SJSA1 (cell line): ENCODE results near the gene METTL14. TPM values are rescaled to one million over a fixed set of nuclear protein-coding genes. Genes with fewer than 3 reads are reported as not detected.

Source experiments
- DNase-seq, 2 experiments: peaks; one replicate each; pipeline ENCODE4 v3.0.0-alpha.2; 2015 to 2020; ENCODE audit warnings: low spot score in 2 of 2, low read depth in 1 of 2
- H3K27ac ChIP-seq: fragments of 250-450 bp; sonication (Bioruptor Pico); 2 replicates; pipeline ENCODE4 v1.5.1; 2020; ENCODE audit warnings: mild to moderate bottlenecking, moderate library complexity
- H3K27me3 ChIP-seq: fragments of 250-450 bp; sonication (Bioruptor Pico); replicated peaks from 2 replicates; pipeline ENCODE4 v1.5.1; 2020; ENCODE audit warnings: mild to moderate bottlenecking, moderate library complexity
- H3K36me3 ChIP-seq: fragments of 250-450 bp; sonication (Bioruptor Pico); 2 replicates; pipeline ENCODE4 v1.5.1; 2020; ENCODE audit warnings: mild to moderate bottlenecking
- H3K4me1 ChIP-seq: fragments of 250-450 bp; sonication (Bioruptor Pico); replicated peaks from 2 replicates; pipeline ENCODE4 v1.6.1; 2021; ENCODE audit warnings: mild to moderate bottlenecking
- H3K4me3 ChIP-seq: fragments of 250-450 bp; sonication (Bioruptor Pico); 2 replicates; pipeline ENCODE4 v1.5.1; 2020; ENCODE audit warnings: mild to moderate bottlenecking
- H3K9me3 ChIP-seq: fragments of 250-450 bp; sonication (Bioruptor Pico); replicated peaks from 2 replicates; pipeline ENCODE4 v1.5.1; 2020; ENCODE audit warnings: mild to moderate bottlenecking
- total RNA-seq: library from RNA; depleted of rRNA; stranded (reverse); fragments of >200 nt; shearing (Covaris generic); gene quantifications from 2 replicates; pipeline ENCODE4 v1.2.3, GENCODE V29; 2014

METTL14 gene
- total RNA-seq, 1 experiment from 2014 or later: 37.0 TPM

DNA sequence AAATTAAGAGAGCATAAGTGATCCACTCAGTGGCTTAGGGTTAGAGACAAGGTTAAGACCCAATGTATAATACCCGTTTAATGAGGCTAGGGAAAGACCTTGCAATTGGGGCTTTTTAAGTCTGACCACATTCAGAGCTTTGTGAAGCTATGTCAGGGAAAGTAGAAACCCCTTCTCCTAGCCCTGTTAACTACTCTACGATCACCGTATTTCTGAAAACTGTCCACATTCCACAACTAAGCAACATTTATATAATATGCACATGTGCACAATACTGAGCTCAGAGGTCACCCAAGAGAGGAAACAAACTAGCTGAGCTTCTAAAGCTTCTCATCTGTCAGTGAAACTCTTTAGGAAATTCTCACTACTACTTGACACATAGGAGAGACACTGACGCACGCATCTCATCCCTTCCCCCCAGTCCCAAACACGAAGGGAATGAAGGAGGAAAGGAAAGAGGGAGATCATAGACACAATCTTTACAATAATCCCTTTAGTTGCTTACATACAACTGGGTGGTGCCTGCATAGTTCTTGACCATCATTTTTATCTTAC lies 56.2 kb downstream of the METTL14 start:
- Histone ChIP-seq H3K27me3 (no peaks in the 10 kb centered on the region), H3K27ac (no peak overlapping the region), H3K36me3 (peaks cover 70% of the 10 kb centered on the region), H3K9me3 (no peaks in the 10 kb centered on the region), H3K4me3 (no peak overlapping the region), H3K4me1 (peaks cover 30% of the 10 kb centered on the region)
- peak in 1 of 2 experiments; percentile 40 for DNase-seq

DNA sequence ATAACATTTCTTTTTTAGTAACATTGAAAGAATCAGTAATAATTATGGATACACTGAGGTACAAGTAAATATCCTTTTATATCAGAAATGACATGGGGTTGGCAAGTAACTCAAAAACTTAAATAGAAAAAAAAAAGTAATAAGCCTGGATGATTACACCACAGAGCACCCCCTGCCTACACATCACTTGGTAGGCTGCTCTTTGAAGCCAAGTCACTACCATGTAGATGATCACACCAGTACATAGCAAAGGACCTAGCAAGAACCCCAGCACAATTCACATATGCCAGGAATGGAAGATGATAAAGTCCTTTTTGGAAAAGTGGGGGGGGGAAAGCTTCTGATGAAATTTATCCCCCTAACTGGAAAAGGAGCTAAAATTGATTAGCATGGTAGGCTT lies 56.9 kb downstream of the METTL14 start:
- Histone ChIP-seq H3K9me3 (no peaks in the 10 kb centered on the region), H3K27me3 (no peaks in the 10 kb centered on the region), H3K27ac (no peak overlapping the region), H3K36me3 (peaks cover 69% of the 10 kb centered on the region), H3K4me1 (peaks cover 30% of the 10 kb centered on the region), H3K4me3 (no peak overlapping the region)
- DNase-seq: no peak

DNA sequence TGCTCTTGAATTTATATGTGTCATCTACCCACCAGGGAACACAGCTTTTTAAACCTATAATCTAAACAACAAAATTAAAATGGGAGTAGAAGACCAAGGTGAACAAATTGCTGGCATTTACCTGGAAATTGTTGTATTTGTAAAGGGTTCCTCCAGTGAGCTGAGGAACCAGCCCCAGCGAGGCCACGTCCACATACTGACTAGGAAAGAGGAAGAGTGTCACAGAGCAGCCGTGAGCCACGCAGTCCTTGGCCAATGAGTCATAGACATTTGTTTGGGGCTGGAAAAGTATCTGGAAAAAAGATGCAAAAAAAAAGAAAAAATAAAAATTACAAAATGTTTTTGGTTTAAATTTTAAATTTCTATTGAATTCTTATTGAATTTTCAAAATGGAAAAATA lies 58.7 kb downstream of the METTL14 start:
- Histone ChIP-seq H3K4me1 (peaks cover 20% of the 10 kb centered on the region), H3K4me3 (no peak overlapping the region), H3K27me3 (no peaks in the 10 kb centered on the region), H3K36me3 (peaks cover 67% of the 10 kb centered on the region), H3K9me3 (no peaks in the 10 kb centered on the region), H3K27ac (no peak overlapping the region)
- no peak for DNase-seq

- no peak overlapping the region for H3K4me3 ChIP-seq
- H3K4me1 ChIP-seq: peaks cover 8% of the 10 kb centered on the region
- no peak for DNase-seq
- no peak overlapping the region for H3K27ac ChIP-seq
- H3K9me3 ChIP-seq: no peaks in the 10 kb centered on the region
- peaks cover 67% of the 10 kb centered on the region for H3K36me3 ChIP-seq
- H3K27me3 ChIP-seq: no peaks in the 10 kb centered on the region
These were observed 60.2 kb downstream of the METTL14 start for GRCh38 chr4:118745357-118745756.

GRCh38 chr4:118746251-118746919 lies 61.2 kb downstream of the METTL14 start:
- H3K4me1 ChIP-seq: peaks cover 4% of the 10 kb centered on the region
- H3K27me3 ChIP-seq: no peaks in the 10 kb centered on the region
- no peak overlapping the region for H3K27ac ChIP-seq
- peaks cover 64% of the 10 kb centered on the region for H3K36me3 ChIP-seq
- DNase-seq: no peak
- no peak overlapping the region for H3K4me3 ChIP-seq
- H3K9me3 ChIP-seq: no peaks in the 10 kb centered on the region

GRCh38 chr4:118749347-118749988 lies 64.3 kb downstream of the METTL14 start:
- peaks cover 31% of the 10 kb centered on the region for H3K4me1 ChIP-seq
- peaks cover 72% of the 10 kb centered on the region for H3K36me3 ChIP-seq
- H3K4me3 ChIP-seq: no peak overlapping the region
- H3K27me3 ChIP-seq: no peaks in the 10 kb centered on the region
- no peak for DNase-seq
- H3K27ac ChIP-seq: no peak overlapping the region
- no peaks in the 10 kb centered on the region for H3K9me3 ChIP-seq

- no peaks in the 10 kb centered on the region for H3K27me3 ChIP-seq
- no peak overlapping the region for H3K4me3 ChIP-seq
- peaks cover 41% of the 10 kb centered on the region for H3K4me1 ChIP-seq
- no peaks in the 10 kb centered on the region for H3K9me3 ChIP-seq
- peaks cover 61% of the 10 kb centered on the region for H3K36me3 ChIP-seq
- H3K27ac ChIP-seq: 0 out of 2 replicates have a peak overlapping the region, but pooled peaks have one; percentile 40
- no peak for DNase-seq
These were observed 66.6 kb downstream of the METTL14 start for GRCh38 chr4:118751629-118752323.

DNA sequence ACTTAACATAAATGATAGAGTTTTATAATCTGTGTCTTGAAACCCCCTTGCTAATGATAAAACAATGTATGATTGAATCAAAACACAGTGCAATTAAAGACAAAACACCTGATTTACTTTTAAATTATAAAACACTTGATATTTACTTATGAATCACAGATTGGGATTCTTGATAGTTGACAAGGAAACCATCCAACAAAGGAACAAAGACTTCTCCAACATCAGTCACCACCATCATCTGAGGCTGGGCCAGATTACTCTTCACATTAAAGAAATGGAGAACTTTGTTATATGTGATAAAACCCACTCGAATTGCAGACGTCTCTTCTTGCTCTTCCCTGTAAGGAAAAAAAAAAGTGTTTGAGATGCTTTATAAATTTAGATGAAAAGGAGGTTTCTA lies 67.4 kb downstream of the METTL14 start:
- DNase-seq: no peak
- Histone ChIP-seq H3K27ac (peak overlapping the region; percentile 40), H3K4me3 (no peak overlapping the region), H3K27me3 (no peaks in the 10 kb centered on the region), H3K9me3 (no peaks in the 10 kb centered on the region), H3K4me1 (peaks cover 48% of the 10 kb centered on the region), H3K36me3 (peaks cover 64% of the 10 kb centered on the region)

GRCh38 chr4:118753096-118753495 lies 67.9 kb downstream of the METTL14 start:
- DNase-seq: no peak
- peaks cover 64% of the 10 kb centered on the region for H3K36me3 ChIP-seq
- H3K4me1 ChIP-seq: peaks cover 48% of the 10 kb centered on the region
- H3K27ac ChIP-seq: peak overlapping the region; percentile 40; the same call in 1 of the 2 replicates
- H3K27me3 ChIP-seq: no peaks in the 10 kb centered on the region
- no peak overlapping the region for H3K4me3 ChIP-seq
- H3K9me3 ChIP-seq: no peaks in the 10 kb centered on the region

DNA sequence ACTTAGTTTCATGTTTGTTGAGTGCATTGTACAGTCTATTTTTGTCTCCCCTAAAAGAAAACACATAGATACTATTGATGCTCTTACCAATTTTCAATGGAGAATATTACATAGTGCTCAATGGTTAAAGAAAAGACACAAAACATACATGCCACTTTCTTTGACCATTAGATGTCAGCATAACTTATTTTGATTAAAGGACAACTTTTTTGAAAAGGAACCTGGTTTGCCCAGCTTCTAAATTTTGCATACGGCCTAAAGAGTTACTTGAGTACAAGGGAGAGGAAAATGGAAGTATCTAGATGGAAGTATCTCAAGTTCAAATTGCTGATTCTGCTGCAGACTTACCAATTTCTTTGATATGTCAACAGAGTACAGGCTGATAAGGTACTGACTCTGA lies 68.5 kb downstream of the METTL14 start:
- H3K27me3 ChIP-seq: no peaks in the 10 kb centered on the region
- no peaks in the 10 kb centered on the region for H3K9me3 ChIP-seq
- DNase-seq: no peak
- peaks cover 48% of the 10 kb centered on the region for H3K4me1 ChIP-seq
- peaks cover 63% of the 10 kb centered on the region for H3K36me3 ChIP-seq
- H3K27ac ChIP-seq: no peak overlapping the region
- H3K4me3 ChIP-seq: no peak overlapping the region

- Histone ChIP-seq H3K4me1 (peaks cover 48% of the 10 kb centered on the region), H3K27ac (no peak overlapping the region), H3K36me3 (peaks cover 63% of the 10 kb centered on the region), H3K9me3 (no peaks in the 10 kb centered on the region), H3K27me3 (no peaks in the 10 kb centered on the region), H3K4me3 (no peak overlapping the region)
- no peak for DNase-seq
These were observed 69.7 kb downstream of the METTL14 start for GRCh38 chr4:118754890-118755289.

DNA sequence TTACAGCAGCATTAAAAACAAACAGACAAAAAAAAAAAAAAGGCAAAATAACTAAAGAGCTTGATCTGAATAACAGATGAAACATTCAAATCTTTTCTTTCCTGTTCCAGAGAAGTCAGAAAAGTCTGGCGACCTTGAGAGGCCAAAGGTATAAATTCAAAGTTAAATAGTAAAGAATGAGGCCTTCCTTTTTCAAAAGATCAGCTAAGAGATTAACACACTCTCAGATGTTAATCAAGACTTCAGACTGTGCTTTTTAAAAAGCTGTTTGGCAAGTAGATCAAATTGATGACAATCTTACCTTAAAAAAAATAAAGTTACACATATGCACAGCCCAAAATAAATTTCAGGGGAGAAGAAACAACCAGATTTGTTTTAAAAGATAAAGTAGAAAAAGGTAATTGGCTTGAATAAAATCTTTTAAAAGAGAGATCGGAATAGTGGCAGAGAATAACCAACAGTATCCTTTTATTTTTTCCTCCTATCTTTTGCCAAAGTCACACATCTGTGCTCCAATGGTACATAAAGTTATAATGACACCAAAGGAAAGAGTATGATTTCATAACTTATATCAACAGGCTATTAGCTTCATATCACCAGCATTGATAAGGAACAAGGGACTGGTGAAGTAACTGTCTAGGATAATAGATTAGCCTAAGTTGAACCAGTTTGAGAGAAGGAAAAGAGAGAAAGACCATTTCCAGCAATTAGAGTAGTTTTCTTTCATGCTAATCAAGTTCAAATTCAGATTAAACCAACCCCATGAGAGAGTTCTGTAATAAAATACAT lies 70.4 kb downstream of the METTL14 start:
- no peak for DNase-seq
- Histone ChIP-seq H3K36me3 (peaks cover 63% of the 10 kb centered on the region), H3K27ac (no peak overlapping the region), H3K9me3 (no peaks in the 10 kb centered on the region), H3K4me3 (no peak overlapping the region), H3K27me3 (no peaks in the 10 kb centered on the region), H3K4me1 (peaks cover 48% of the 10 kb centered on the region)

DNA sequence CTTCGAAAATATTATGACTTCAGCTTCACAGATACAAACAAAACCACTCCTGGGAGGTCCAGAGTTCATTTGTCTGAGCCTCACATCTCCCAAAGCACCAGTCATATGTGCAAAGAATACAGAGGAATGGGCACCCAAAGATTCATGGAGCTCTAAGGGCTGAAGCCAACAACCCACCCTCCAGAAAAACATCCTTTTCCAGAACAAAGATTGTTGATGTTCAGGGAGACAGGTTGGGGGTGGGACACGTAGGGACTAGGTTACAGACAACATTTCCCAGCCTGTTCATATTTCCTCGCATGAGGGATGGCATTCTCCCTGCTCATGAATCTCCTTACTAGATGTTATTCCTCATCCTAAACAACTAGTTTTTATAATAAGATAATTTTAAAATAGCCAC lies 71.2 kb downstream of the METTL14 start:
- DNase-seq: no peak
- Histone ChIP-seq H3K4me3 (no peak overlapping the region), H3K4me1 (peaks cover 47% of the 10 kb centered on the region), H3K36me3 (peaks cover 64% of the 10 kb centered on the region), H3K9me3 (no peaks in the 10 kb centered on the region), H3K27ac (no peak overlapping the region), H3K27me3 (no peaks in the 10 kb centered on the region)
